RWPE1 (cell line): ENCODE results near the gene HDDC2.

Source experiments
- CTCF ChIA-PET: fragments of 350-600 bp; sonication (Branson Sonifier 250); formaldehyde crosslinking; extraction: SDS; loops from one replicate; lab custom pipeline; 2021; lab: Yijun Ruan, JAX
- POLR2A ChIA-PET: fragments of 400-600 bp; formaldehyde crosslinking; extraction: SDS; loops from one replicate; lab custom pipeline; 2020; ENCODE audit warnings: antibody characterized with exemption; ENCODE audit not compliant: low non-redundant PET; lab: Yijun Ruan, JAX
- DNase-seq: peaks from one replicate; pipeline ENCODE4 v3.0.0; 2012; ENCODE audit warnings: low spot score
- H3K27ac ChIP-seq: fragments of 450-650 bp; 2 replicates; pipeline ENCODE4 v1.5.1; 2017
- TF ChIP-seq, protein P1 (sequence below): fragments of 450-650 bp; conservative IDR thresholded peaks from 2 replicates; pipeline ENCODE4 v1.5.1; 2017; ENCODE audit warnings: low read depth, mild to moderate bottlenecking

Gene HDDC2

DNA sequence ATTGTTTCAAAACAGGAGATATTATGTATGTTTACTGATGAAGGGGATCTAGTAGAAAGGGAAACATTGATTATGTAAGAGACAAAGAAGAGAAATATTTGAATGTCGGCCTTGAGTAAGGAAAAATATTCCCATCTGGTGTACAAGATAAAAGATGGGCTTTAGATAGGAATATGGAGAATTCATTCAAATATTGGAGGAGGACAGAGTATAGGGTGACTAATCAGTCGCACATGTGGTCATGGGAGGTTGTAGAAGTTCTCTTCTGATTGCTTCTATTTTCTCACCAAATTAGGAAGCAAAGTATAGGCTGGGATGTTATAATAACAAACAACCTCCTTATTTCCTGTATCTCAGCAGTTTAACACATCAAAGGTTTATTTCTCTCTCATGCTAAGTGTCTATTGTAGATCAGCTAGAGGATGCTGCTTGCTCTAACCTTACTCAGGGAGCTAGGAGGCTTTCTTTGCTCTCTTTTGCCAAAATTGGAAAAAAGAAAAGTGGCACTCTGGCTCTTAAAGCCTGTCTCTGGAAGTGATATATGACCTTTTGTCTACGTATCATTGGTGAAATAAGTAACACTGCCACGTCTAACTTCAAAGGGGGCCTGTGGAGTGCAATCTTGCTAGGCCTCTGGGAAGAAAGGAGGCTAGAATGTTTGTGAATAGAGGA is 1.2 kb upstream of the HDDC2 start:
- CTCF ChIA-PET = no interaction called here
- H3K27ac ChIP-seq = no peak overlapping the region
- POLR2A ChIA-PET = no interaction called here
- TF ChIP-seq, protein P1, sequence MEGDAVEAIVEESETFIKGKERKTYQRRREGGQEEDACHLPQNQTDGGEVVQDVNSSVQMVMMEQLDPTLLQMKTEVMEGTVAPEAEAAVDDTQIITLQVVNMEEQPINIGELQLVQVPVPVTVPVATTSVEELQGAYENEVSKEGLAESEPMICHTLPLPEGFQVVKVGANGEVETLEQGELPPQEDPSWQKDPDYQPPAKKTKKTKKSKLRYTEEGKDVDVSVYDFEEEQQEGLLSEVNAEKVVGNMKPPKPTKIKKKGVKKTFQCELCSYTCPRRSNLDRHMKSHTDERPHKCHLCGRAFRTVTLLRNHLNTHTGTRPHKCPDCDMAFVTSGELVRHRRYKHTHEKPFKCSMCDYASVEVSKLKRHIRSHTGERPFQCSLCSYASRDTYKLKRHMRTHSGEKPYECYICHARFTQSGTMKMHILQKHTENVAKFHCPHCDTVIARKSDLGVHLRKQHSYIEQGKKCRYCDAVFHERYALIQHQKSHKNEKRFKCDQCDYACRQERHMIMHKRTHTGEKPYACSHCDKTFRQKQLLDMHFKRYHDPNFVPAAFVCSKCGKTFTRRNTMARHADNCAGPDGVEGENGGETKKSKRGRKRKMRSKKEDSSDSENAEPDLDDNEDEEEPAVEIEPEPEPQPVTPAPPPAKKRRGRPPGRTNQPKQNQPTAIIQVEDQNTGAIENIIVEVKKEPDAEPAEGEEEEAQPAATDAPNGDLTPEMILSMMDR = no peak
- no peak for DNase-seq

DNA sequence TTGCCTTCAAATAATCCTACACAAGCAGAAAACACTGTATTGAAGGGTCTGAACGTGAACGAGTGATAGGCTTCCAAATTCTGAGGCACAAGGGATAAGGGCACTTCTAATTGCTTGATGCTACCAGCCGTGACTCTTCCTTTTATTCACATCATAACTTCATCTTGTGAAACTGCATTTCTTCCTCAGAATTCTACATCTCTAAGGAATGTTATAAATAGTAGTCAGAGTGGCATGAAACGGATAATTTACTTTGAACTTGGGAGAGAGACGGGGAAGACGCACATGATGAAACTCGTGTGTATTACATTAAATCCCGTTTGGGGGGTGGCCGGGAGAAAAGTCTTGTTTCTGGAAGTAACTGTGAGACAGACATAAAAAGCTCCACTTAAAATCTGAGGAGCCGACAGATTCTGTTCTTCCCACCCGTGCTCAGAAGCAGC is 754 bp downstream of the HDDC2 start:
- TF ChIP-seq, protein P1 = no peak
- peak overlapping the region; percentile 79 for H3K27ac ChIP-seq
- ChIA-PET CTCF (interaction anchor here (1.1 to 1.4 kb wide), 2 partner anchors 10 to 147 kb away, joined by 4 to 6 read pairs; partner anchors contain the start of gene TPD52L1), POLR2A (interaction anchor here (0.7 kb wide), 1 partner anchor 123 kb away, joined by 5 read pairs; no protein-coding TSS in a partner anchor)
- peak; percentile 16 for DNase-seq

DNA sequence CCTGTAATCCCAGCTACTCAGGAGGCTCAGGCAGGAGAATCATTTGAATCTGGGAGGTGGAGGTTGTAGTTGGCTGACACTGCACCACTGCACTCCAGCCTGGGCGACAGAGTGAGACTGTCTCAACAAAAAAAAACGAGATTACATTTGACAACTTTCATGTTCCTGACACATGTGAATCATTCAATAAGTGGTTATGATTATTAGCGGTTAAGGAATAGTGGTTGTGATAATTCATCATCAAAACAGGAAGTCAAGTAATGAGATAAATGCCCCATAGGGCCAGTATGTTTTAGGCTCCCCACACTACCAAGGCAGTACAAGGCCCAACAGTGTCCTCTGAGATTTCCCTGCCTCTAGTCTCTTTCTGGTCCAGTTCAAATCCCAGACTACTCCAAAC is 2.5 kb downstream of the HDDC2 start:
- ChIA-PET CTCF (interaction anchor here (0.9 kb wide), 1 partner anchor 146 kb away, joined by 5 read pairs; the partner anchor contains the start of gene TPD52L1), POLR2A (no interaction called here)
- no peak for DNase-seq
- H3K27ac ChIP-seq = no peak overlapping the region
- TF ChIP-seq, protein P1 = no peak

GRCh38 chr6:125296471-125296870 is 5.3 kb downstream of the HDDC2 start:
- ChIA-PET CTCF (no interaction called here), POLR2A (no interaction called here)
- TF ChIP-seq, protein P1 = no peak
- H3K27ac ChIP-seq = no peak overlapping the region
- no peak for DNase-seq

- DNase-seq = no peak
- ChIA-PET POLR2A (no interaction called here), CTCF (interaction anchor here (0.7 kb wide), 1 partner anchor 141 kb away, joined by 3 read pairs; the partner anchor contains the start of gene TPD52L1)
- no peak overlapping the region for H3K27ac ChIP-seq
- TF ChIP-seq, protein P1 = no peak
Observed at GRCh38 chr6:125294925-125295324, 6.8 kb downstream of the HDDC2 start.

- TF ChIP-seq, protein P1 = no peak
- ChIA-PET CTCF (interaction anchor here (0.6 kb wide), 2 partner anchors 405 to 692 kb away, joined by 3 read pairs; no protein-coding TSS in a partner anchor), POLR2A (no interaction called here)
- DNase-seq = no peak
- no peak overlapping the region for H3K27ac ChIP-seq
Observed at GRCh38 chr6:125294036-125294435, 7.7 kb downstream of the HDDC2 start.
